IMR-90 (cell line): Measurements from ENCODE around the gene ARHGAP24.

Source experiments
- BHLHE40 ChIP-seq: fragments of 150-350 bp; IDR thresholded peaks from 2 replicates; pipeline ENCODE4 v1.6.1; 2016; ENCODE audit warnings: mild to moderate bottlenecking, low read depth, low read length
- CEBPB ChIP-seq: IDR thresholded peaks from 2 replicates; pipeline ENCODE4 v1.6.1; 2012; ENCODE audit warnings: low read depth, low read length, improper control_type of control experiment
- CHD1 ChIP-seq: IDR thresholded peaks from 2 replicates; pipeline ENCODE4 v1.6.1; 2012; ENCODE audit warnings: low read depth, low read length, improper control_type of control experiment
- CTCF ChIP-seq: conservative IDR thresholded peaks from 2 replicates; pipeline ENCODE4 v1.5.1; 2012; ENCODE audit warnings: mild to moderate bottlenecking, low read depth, low read length, improper control_type of control experiment
- ELK1 ChIP-seq: fragments of 150-350 bp; IDR thresholded peaks from 2 replicates; pipeline ENCODE4 v1.6.1; 2016; ENCODE audit warnings: low read depth, mild to moderate bottlenecking, low read length, moderate library complexity, borderline replicate concordance
- FOS ChIP-seq: fragments of 150-350 bp; IDR thresholded peaks from 2 replicates; pipeline ENCODE4 v1.6.1; 2016; ENCODE audit warnings: low read depth, low read length
- MAZ ChIP-seq: IDR thresholded peaks from 2 replicates; pipeline ENCODE4 v1.6.1; 2012; ENCODE audit warnings: low read depth, mild to moderate bottlenecking, low read length, improper control_type of control experiment, moderate library complexity, borderline replicate concordance
- NFE2L2 ChIP-seq: fragments of 150-350 bp; IDR thresholded peaks from 2 replicates; pipeline ENCODE4 v1.6.1; 2016; ENCODE audit warnings: low read depth, mild to moderate bottlenecking, low read length
- POLR2A ChIP-seq: IDR thresholded peaks from 2 replicates; pipeline ENCODE4 v1.6.1; 2012; ENCODE audit warnings: mild to moderate bottlenecking, low read depth, low read length
- RAD21 ChIP-seq: IDR thresholded peaks from 2 replicates; pipeline ENCODE4 v1.6.1; 2012; ENCODE audit warnings: low read length, improper control_type of control experiment
- RCOR1 ChIP-seq: IDR thresholded peaks from 2 replicates; pipeline ENCODE4 v1.6.1; 2012; ENCODE audit warnings: mild to moderate bottlenecking, low read length, improper control_type of control experiment; ENCODE audit not compliant: insufficient replicate concordance
- RFX5 ChIP-seq: IDR thresholded peaks from 2 replicates; pipeline ENCODE4 v1.8.0; 2012; ENCODE audit warnings: low read depth, mild to moderate bottlenecking, low read length, moderate library complexity
- USF2 ChIP-seq: fragments of 150-350 bp; IDR thresholded peaks from 2 replicates; pipeline ENCODE4 v1.6.1; 2017; ENCODE audit warnings: mild to moderate bottlenecking, antibody characterized with exemption, low read length, low read depth

- TF ChIP-seq RAD21 (no peak), CTCF (no peak), USF2 (no peak), ELK1 (no peak), MAZ (no peak), BHLHE40 (no peak), RFX5 (no peak), POLR2A (no peak), FOS (0 out of 2 replicates have a peak, but pooled peaks have one; percentile 14), CHD1 (no peak), RCOR1 (no peak), CEBPB (no peak), NFE2L2 (peak; percentile 46; the same call in 1 of the 2 replicates)
These were observed 287.6 kb downstream of the ARHGAP24 start for GRCh38 chr4:85762529-85762871.
